Colonic mucosa (tissue), 4 donors: ENCODE data around the gene AVPR1A. TPM values are rescaled to one million over a fixed set of nuclear protein-coding genes. Genes with fewer than 3 reads are reported as not detected.

Experiments
- DNase-seq: peaks from one replicate; pipeline ENCODE4 v3.0.0-alpha.2; 2020
- H3K27ac ChIP-seq: fragments of 200-600 bp; one replicate; pipeline ENCODE4 v1.8.0; 2021
- H3K27me3 ChIP-seq: fragments of 200-600 bp; one replicate; pipeline ENCODE4 v1.8.0; 2021
- H3K36me3 ChIP-seq: fragments of 200-600 bp; one replicate; pipeline ENCODE4 v1.8.0; 2021
- H3K4me1 ChIP-seq: fragments of 200-600 bp; one replicate; pipeline ENCODE4 v1.8.0; 2021; ENCODE audit warnings: mild to moderate bottlenecking
- H3K4me3 ChIP-seq: fragments of 200-600 bp; one replicate; pipeline ENCODE4 v1.8.0; 2021
- H3K9ac ChIP-seq, 2 donors: one replicate each; pipeline ENCODE4 v1.7.0; 2013; ENCODE audit warnings: control low read depth in 2 of 2, low read depth in 2 of 2, low read length in 2 of 2
- H3K9me3 ChIP-seq: fragments of 200-600 bp; one replicate; pipeline ENCODE4 v1.8.0; 2021
- intact Hi-C: fragments of 100-400 bp; cut with DNase I; formaldehyde crosslinking; loops from one replicate; pipeline ENCODE4 v1.14.1; 2022
- total RNA-seq, 2 donors: library from RNA; stranded (reverse); fragmentation: NEBNext Ultra II Directional in 1 of 2; extraction: Animal tissue kit (Norgen Biotek cat#: 25700) in 1 of 2; gene quantifications; one replicate each; pipeline ENCODE4 v1.2.1, GENCODE V29; 2021
- TF ChIP-seq, protein P1 (sequence below): fragments of 200-600 bp; IDR thresholded peaks from one replicate; pipeline ENCODE4 v1.8.0; 2022; ENCODE audit warnings: antibody characterized with exemption, mild to moderate bottlenecking
- donor health status: healthy.
- donor health status: DM: no; HTN: no; CAD: no.
- donor health status: DM: no; HTN: no; CAD: no.

The AVPR1A gene
- total RNA-seq, 2 donors from 2014 or later, result 0.17 to 0.37 TPM

DNA sequence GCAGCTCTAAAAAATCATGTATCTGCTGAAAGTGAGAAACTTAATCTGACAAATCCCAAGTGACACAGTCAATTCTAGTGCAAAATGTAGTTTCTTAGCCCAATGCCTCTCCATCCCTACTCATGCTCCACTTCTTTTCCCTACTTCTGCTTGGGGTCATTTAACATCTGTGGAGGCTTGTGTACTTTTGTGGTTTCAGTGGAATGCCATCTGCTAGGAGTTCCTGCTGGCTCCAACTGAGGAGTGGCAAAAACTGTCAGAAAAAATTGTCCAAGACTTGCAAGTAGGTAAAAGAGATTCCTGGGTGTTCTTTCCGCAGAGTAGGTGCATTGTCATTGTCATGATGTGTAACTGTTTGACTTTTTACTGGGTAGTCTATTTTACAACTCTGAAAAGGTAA is 12.5 kb upstream of the AVPR1A start:
- no peak overlapping the region for H3K27ac ChIP-seq
- TF ChIP-seq, protein P1, sequence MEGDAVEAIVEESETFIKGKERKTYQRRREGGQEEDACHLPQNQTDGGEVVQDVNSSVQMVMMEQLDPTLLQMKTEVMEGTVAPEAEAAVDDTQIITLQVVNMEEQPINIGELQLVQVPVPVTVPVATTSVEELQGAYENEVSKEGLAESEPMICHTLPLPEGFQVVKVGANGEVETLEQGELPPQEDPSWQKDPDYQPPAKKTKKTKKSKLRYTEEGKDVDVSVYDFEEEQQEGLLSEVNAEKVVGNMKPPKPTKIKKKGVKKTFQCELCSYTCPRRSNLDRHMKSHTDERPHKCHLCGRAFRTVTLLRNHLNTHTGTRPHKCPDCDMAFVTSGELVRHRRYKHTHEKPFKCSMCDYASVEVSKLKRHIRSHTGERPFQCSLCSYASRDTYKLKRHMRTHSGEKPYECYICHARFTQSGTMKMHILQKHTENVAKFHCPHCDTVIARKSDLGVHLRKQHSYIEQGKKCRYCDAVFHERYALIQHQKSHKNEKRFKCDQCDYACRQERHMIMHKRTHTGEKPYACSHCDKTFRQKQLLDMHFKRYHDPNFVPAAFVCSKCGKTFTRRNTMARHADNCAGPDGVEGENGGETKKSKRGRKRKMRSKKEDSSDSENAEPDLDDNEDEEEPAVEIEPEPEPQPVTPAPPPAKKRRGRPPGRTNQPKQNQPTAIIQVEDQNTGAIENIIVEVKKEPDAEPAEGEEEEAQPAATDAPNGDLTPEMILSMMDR, result no peak
- no peaks in the 10 kb centered on the region for H3K9me3 ChIP-seq
- intact Hi-C loops, result no loop called here
- H3K4me3 ChIP-seq, result no peak overlapping the region
- no peak overlapping the region for H3K9ac ChIP-seq
- no peaks in the 10 kb centered on the region for H3K36me3 ChIP-seq
- no peak for DNase-seq
- no peaks in the 10 kb centered on the region for H3K4me1 ChIP-seq
- no peaks in the 10 kb centered on the region for H3K27me3 ChIP-seq

DNA sequence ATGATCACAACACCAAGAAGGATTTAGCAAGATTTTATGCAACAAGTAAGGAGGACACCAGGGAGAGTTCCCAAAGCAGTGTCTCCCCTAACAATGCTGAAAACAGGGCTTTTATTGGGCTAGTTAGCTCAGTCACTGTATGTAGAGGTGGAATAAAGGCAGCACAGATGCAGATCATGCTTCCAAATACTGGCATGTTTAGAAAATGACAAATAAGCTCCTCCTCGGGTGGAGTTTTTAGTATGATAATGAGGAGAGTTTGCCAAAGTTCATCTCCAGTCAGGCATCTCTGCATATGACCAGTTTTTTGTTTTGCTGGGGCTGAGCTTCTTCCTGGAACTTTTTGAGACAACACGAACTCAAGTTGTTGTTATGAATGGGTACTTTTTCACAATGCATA is 4.4 kb upstream of the AVPR1A start:
- Histone ChIP-seq H3K27me3 (peaks cover 16% of the 10 kb centered on the region), H3K4me1 (no peaks in the 10 kb centered on the region), H3K27ac (no peak overlapping the region), H3K4me3 (no peak overlapping the region), H3K9ac (no peak overlapping the region), H3K9me3 (no peaks in the 10 kb centered on the region), H3K36me3 (no peaks in the 10 kb centered on the region)
- DNase-seq, result no peak
- TF ChIP-seq, protein P1, result no peak
- intact Hi-C loops, result no loop called here

DNA sequence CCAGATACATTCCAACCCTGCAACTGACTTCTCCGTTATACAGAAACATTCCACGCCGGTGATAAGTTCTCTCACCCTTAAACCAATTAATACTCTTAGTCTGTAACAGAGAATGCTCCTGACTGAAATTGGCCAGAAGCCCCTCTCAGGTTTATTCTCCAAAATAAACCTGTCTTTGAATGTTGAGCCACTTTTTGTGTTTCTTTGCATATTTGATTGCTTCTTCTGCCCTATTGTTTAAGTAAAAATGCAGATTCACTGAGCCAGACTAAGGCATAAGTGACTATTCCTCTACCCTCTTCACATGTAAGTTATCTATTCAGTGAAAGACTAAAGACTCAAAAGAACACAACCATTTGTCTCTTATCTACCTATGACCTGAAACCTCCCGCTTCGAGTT is 3.6 kb upstream of the AVPR1A start:
- no peaks in the 10 kb centered on the region for H3K36me3 ChIP-seq
- DNase-seq, result no peak
- no peak overlapping the region for H3K4me3 ChIP-seq
- no peak overlapping the region for H3K9ac ChIP-seq
- intact Hi-C loops, result no loop called here
- TF ChIP-seq, protein P1, result no peak
- no peak overlapping the region for H3K27ac ChIP-seq
- peaks cover 24% of the 10 kb centered on the region for H3K27me3 ChIP-seq
- no peaks in the 10 kb centered on the region for H3K9me3 ChIP-seq
- H3K4me1 ChIP-seq, result no peaks in the 10 kb centered on the region

DNA sequence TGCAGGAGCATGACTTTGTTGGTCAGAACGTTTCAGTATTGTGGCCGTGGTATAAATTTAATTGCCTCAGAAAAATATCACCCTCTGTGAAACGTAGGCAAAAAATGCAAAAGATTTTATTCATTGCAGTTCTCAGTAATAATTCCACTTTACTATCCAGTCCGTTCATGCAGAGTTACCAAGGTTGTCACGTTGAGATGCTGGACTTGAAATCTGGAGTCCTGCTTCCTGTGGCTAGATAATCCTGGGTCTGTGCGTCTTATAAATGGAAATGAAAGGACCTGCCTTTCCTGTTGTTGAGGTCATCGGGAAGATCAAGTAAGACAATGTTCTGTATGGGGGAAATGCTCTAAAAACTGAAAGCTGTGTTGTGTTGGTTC is 1.3 kb upstream of the AVPR1A start:
- H3K9ac ChIP-seq, result no peak overlapping the region
- intact Hi-C loops, result no loop called here

DNA sequence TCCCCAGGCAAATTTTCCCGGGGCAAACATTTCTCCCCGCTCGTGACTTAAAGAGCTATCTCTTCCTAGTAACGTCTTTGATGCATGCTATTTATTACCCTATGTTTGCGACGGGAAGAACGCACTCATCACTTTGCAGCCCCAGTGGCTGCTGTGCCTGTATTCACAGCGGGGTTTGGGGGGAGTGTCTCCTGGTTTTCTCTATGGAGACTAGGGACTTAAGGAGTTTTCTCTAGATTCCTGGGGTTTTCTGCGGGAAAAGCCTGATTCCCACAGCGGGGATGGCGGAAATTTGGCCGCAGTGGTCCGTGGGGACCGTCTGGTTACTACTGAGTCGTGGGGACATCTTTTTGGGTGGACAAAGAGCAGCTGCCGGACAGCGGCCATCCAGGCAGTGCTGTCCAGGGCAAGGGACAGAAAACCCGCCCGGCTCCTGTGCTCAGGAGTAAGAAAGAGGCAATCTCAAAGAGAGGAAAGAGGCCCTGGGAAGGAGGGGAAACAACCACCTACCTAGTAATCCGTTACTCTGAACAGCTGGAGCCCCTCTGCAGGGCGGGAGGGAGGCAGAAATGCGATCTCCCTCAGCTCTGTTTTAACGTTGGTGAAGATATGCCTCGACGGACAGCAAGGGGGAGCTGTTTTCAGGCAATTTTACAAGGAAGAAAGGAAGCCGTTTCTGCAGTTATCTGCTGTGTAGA is 771 bp upstream of the AVPR1A start:
- Histone ChIP-seq H3K9me3 (no peaks in the 10 kb centered on the region), H3K4me1 (no peaks in the 10 kb centered on the region), H3K36me3 (no peaks in the 10 kb centered on the region), H3K9ac (no peak overlapping the region), H3K27me3 (peaks cover 29% of the 10 kb centered on the region), H3K4me3 (peak overlapping the region; percentile 39), H3K27ac (no peak overlapping the region)
- TF ChIP-seq, protein P1, result peak; percentile 58
- DNase-seq, result peak; percentile 25
- intact Hi-C loops, result no loop called here

More for the DNA sequence above, 1.3 kb upstream of the AVPR1A start:
- DNase-seq, result no peak
- Histone ChIP-seq H3K36me3 (no peaks in the 10 kb centered on the region), H3K9me3 (no peaks in the 10 kb centered on the region), H3K27me3 (peaks cover 29% of the 10 kb centered on the region), H3K4me3 (peak overlapping the region; percentile 39), H3K4me1 (no peaks in the 10 kb centered on the region), H3K27ac (no peak overlapping the region)
- TF ChIP-seq, protein P1, result no peak
